ENCODE data around the gene NME5.

NME5 gene

GRCh38 chr5:138140268-138140667 lies 1.0 kb upstream of the NME5 start:
- no peak for FAIRE-seq

GRCh38 chr5:138139781-138140090 lies 508 bp upstream of the NME5 start:
- DNase-seq (ENCODE audit: insufficient read length, low spot score) = no peak
- FAIRE-seq = no peak

More at GRCh38 chr5:138140268-138140667, 1.0 kb upstream of the NME5 start:
- no peak for DNase-seq (ENCODE audit: insufficient read length, low spot score)

- no peak for DNase-seq (ENCODE audit: insufficient read length, low spot score)
- no peak for FAIRE-seq
These were observed 6.7 kb downstream of the NME5 start for GRCh38 chr5:138132543-138132942.

- DNase-seq (ENCODE audit: insufficient read length, low spot score) (no peak), FAIRE-seq (no peak)
These were observed 9.9 kb downstream of the NME5 start for GRCh38 chr5:138129347-138129746.

GRCh38 chr5:138128334-138128733 lies 10.9 kb downstream of the NME5 start:
- DNase-seq (ENCODE audit: insufficient read length, low spot score) (no peak), FAIRE-seq (no peak)

GRCh38 chr5:138115254-138115653 lies 24.0 kb downstream of the NME5 start:
- DNase-seq (ENCODE audit: insufficient read length, low spot score) (no peak), FAIRE-seq (no peak)

GRCh38 chr5:138111937-138112336 lies 27.3 kb downstream of the NME5 start:
- DNase-seq (ENCODE audit: insufficient read length, low spot score) = no peak
- peak; percentile 38 for FAIRE-seq

GRCh38 chr5:138111181-138111580 lies 28.0 kb downstream of the NME5 start:
- DNase-seq (ENCODE audit: insufficient read length, low spot score) = no peak
- FAIRE-seq = no peak

- FAIRE-seq (no peak), DNase-seq (ENCODE audit: insufficient read length, low spot score) (no peak)
These were observed 28.8 kb downstream of the NME5 start for GRCh38 chr5:138110266-138110963.

GRCh38 chr5:138109463-138110265 lies 29.6 kb downstream of the NME5 start:
- FAIRE-seq (no peak), DNase-seq (ENCODE audit: insufficient read length, low spot score) (no peak)

GRCh38 chr5:138107213-138107612 lies 32.0 kb downstream of the NME5 start:
- no peak for FAIRE-seq
- no peak for DNase-seq (ENCODE audit: insufficient read length, low spot score)

GRCh38 chr5:138105709-138106108 lies 33.5 kb downstream of the NME5 start:
- no peak for FAIRE-seq
- no peak for DNase-seq (ENCODE audit: insufficient read length, low spot score)

GRCh38 chr5:138103319-138103637 lies 36.0 kb downstream of the NME5 start:
- DNase-seq (ENCODE audit: insufficient read length, low spot score) = no peak
- no peak for FAIRE-seq

- DNase-seq (ENCODE audit: insufficient read length, low spot score) (no peak), FAIRE-seq (no peak)
These were observed 36.5 kb downstream of the NME5 start for GRCh38 chr5:138102454-138103318.

- FAIRE-seq (no peak), DNase-seq (ENCODE audit: insufficient read length, low spot score) (no peak)
These were observed 42.0 kb downstream of the NME5 start for GRCh38 chr5:138096997-138097828.

GRCh38 chr5:138096363-138096762 lies 42.9 kb downstream of the NME5 start:
- FAIRE-seq (no peak), DNase-seq (ENCODE audit: insufficient read length, low spot score) (no peak)

- no peak for DNase-seq (ENCODE audit: insufficient read length, low spot score)
- no peak for FAIRE-seq
These were observed 43.9 kb downstream of the NME5 start for GRCh38 chr5:138095100-138095907.

- DNase-seq (ENCODE audit: insufficient read length, low spot score) (no peak), FAIRE-seq (no peak)
These were observed 46.2 kb downstream of the NME5 start for GRCh38 chr5:138093036-138093435.

- DNase-seq (ENCODE audit: insufficient read length, low spot score) (no peak), FAIRE-seq (no peak)
These were observed 46.9 kb downstream of the NME5 start for GRCh38 chr5:138092301-138092700.

GRCh38 chr5:138091685-138092084 lies 47.5 kb downstream of the NME5 start:
- FAIRE-seq (no peak), DNase-seq (ENCODE audit: insufficient read length, low spot score) (no peak)
